Lung (tissue), 12 donors: ENCODE results near the gene PPP2R1B. TPM values are rescaled to one million over a fixed set of nuclear protein-coding genes. Genes with fewer than 3 reads are reported as not detected.
A peak's percentile ranks its signal among the peaks of the same experiment; 100 is the strongest.

Source experiments
- ATAC-seq: fragments of 200-7000 bp; cut with Tn5 transposase; one replicate; pipeline ENCODE4 v1.9.1; 2020; ENCODE audit warnings: moderate number of reproducible peaks; ENCODE audit not compliant: insufficient read depth, low FRiP score
- DNase-seq, 3 donors: peaks; one replicate each; pipeline ENCODE4 v3.0.0-alpha.2; 2013 to 2017
- H3K27ac ChIP-seq, 2 donors: one replicate each; pipeline ENCODE4 v1.5.1; 2013; ENCODE audit warnings: mild to moderate bottlenecking in 2 of 2, moderate library complexity in 2 of 2, control low read depth in 1 of 2, inconsistent platforms in 1 of 2, low read depth in 1 of 2, low read length in 1 of 2
- H3K27me3 ChIP-seq, 3 donors: one replicate each; pipeline ENCODE4 v1.5.1; 2013; ENCODE audit warnings: low read length in 2 of 3; ENCODE audit not compliant: control insufficient read depth in 3 of 3, insufficient read depth in 3 of 3
- H3K36me3 ChIP-seq, 4 donors: one replicate each; pipeline ENCODE4 v1.5.1; 2013; ENCODE audit warnings: low read length in 4 of 4, mild to moderate bottlenecking in 1 of 4, moderate library complexity in 1 of 4; ENCODE audit not compliant: control insufficient read depth in 4 of 4, insufficient read depth in 4 of 4
- H3K4me1 ChIP-seq, 5 donors: one replicate each; pipeline ENCODE4 v1.5.1; 2013; ENCODE audit warnings: low read length in 5 of 5, mild to moderate bottlenecking in 2 of 5, moderate library complexity in 1 of 5; ENCODE audit not compliant: control insufficient read depth in 5 of 5, insufficient read depth in 5 of 5
- H3K4me3 ChIP-seq: one replicate; pipeline ENCODE4 v1.5.1; 2013; ENCODE audit warnings: mild to moderate bottlenecking, control low read depth, moderate library complexity
- H3K9ac ChIP-seq, 2 donors: one replicate each; pipeline ENCODE4 v1.5.1; 2013; ENCODE audit warnings: low read length in 2 of 2, control low read depth in 1 of 2; ENCODE audit not compliant: insufficient read depth in 1 of 2
- H3K9me3 ChIP-seq, 4 donors: one replicate each; pipeline ENCODE4 v1.5.1; 2013; ENCODE audit warnings: low read length in 3 of 4, mild to moderate bottlenecking in 1 of 4, moderate library complexity in 1 of 4; ENCODE audit not compliant: control insufficient read depth in 4 of 4, insufficient read depth in 3 of 4
- CTCF ChIP-seq: IDR thresholded peaks from 2 replicates; pipeline ENCODE4 v1.5.1; 2012; ENCODE audit warnings: mild to moderate bottlenecking; ENCODE audit errors: control extremely low read depth, extremely low read depth
- WGBS, 2 donors: extraction: QIAGEN DNeasy Blood & Tissue Kit; methylation state at CpG; one replicate each; pipeline ENCODE4 v1.1.7; 2013; 5-methylcytosine and 5-hydroxymethylcytosine counted together
- polyA plus RNA-seq, 2 donors: library from polyadenylated mRNA; stranded (reverse); fragments of 200-250 nt; gene quantifications; one replicate each; pipeline ENCODE4 v1.2.1, GENCODE V29; 2013
- total RNA-seq, 2 donors: library from RNA; depleted of rRNA in 1 of 2; stranded (reverse); fragments of >200 nt in 1 of 2; gene quantifications; one replicate each; pipeline ENCODE4 v1.2.1, GENCODE V29; 2014 to 2021
- donor health status: control.
- donor health status: control.
- donor health status: Bipolar disorder and iron deficiency.
- donor health status: healthy.
- donor health status: DM: yes; HTN: yes; CAD: no.

PPP2R1B gene
- total and polyA plus RNA-seq, 4 donors, result 8.3 to 71.5 (median 20.4) TPM

DNA sequence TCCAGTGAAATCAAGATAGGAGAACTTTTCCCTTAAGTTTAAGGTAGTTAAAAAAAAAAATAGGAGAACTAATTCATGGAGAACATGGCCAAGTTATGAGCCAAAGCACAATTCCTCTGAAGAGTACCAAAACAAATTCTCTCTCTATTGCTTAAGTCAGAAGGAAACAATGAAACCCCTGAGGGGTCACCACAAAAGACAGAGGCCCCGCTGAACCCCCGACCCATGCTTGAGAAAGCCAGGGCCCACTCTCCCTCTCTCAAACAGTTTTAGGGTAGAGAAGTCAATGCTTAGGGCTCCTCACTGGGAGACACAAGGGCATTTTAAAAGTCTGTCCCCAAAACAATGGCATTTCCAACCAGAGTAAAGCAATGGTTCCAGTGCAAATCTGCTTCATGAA is 26.9 kb downstream of the PPP2R1B start:
- Histone ChIP-seq H3K27me3 (no peaks in the 10 kb centered on the region), H3K4me3 (no peak overlapping the region), H3K4me1 (peaks cover 11 to 44% (median 25%) of the 10 kb centered on the region in 5 donors), H3K9me3 (no peaks in the 10 kb centered on the region), H3K9ac (no peak overlapping the region), H3K27ac (no peak overlapping the region), H3K36me3 (peaks cover 10 to 31% (median 19%) of the 10 kb centered on the region in 4 donors)
- ATAC-seq (no peak), DNase-seq (no peak)
- no peak for TF ChIP-seq CTCF
- WGBS, 2 donors, result 66 to 89% methylated on average over 2 of the region's 2 CpGs

DNA sequence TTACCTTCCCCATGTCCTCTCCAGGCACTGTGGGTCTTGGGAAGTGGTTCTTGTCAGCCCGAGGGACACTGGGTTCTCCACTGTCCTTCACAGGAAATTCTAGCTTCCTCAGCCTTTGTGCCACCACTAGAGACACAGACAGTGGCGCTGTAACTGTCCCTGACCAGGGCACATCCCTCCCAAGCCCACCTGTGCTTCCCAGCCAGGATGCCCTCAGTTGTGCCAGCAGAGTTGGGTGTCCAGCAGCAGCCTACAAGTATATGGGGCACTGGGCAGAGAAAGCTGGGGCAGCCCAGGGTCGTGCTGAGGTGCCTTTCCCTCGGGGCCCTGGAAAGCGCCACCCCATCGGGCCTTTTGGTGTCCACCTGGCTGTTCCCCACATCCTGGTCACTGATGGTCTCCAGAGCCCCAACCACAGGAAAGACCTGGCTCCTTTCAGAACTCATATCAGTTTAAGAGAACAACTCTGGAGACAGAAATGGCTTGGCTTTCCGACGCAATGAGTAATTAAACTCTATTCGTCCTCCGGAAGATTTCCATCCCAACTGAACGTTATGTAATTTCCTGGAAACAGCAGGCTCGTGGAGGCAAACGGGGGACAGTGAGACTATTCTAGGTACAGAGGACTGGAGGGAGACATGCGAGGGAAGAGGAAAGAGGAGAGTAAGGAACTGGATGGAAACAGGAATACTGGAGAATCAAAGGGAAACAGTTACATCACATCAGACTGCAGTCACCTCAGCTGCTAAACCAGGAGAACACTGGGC is 28.6 kb downstream of the PPP2R1B start:
- WGBS, 2 donors, result 44 to 58% methylated on average over 14 of the region's 14 CpGs
- Histone ChIP-seq H3K4me1 (peaks cover 8 to 61% (median 36%) of the 10 kb centered on the region in 5 donors), H3K27ac (peak overlapping the region; percentile 91 to 95), H3K36me3 (peaks cover 6 to 23% (median 17%) of the 10 kb centered on the region in 4 donors), H3K4me3 (no peak overlapping the region), H3K9me3 (no peaks in the 10 kb centered on the region), H3K9ac (peak overlapping the region in 1 of 2 donors; percentile 85), H3K27me3 (no peaks in the 10 kb centered on the region)
- peak in 2 of 3 donors; percentile 53 to 57 for DNase-seq
- no peak for ATAC-seq
- TF ChIP-seq CTCF, result no peak

DNA sequence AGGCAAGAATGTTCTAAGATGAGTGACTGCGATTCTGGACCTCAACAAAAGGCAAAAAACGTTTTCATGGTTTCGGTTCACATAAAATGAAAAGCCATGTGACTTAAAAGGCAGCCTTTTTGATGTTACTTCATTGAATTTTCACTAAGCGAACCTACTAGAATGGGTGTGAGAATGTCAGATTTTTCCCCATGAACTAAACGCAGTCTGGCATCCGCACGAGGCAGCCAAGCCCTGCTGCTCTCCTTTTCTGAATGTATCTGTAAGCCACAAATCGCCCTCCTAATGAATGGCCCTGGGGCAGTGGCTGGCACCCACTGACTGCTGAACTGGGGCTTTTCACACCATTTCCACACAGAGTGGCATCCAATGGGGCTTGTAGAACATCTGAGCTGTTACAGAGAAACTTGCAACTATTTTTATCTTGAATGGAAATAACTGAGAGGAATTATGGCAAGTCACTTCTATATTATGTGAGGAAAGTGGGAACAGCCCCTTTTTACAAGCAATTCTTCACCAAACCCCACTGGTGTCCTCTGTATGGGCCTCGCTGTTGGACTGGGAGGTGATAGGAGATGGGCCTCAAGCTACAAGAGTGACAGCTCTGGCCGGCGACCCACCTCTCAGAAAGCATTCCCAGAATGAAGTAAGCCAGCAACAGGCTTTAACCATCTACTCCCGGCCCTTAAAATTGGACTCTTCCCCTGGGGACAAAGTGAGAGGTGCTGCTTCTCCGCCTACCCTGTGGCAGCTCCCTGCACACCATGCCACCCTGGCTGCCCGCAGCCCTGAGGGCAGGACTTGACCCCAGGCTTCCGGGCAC is 29.4 kb downstream of the PPP2R1B start:
- peak overlapping the region; percentile 91 to 97 for H3K27ac ChIP-seq
- DNase-seq (peak in 2 of 3 donors; percentile 54 to 57), ATAC-seq (no peak)
- H3K27me3 ChIP-seq, result no peaks in the 10 kb centered on the region
- 79 to 84% methylated on average over 15 of the region's 15 CpGs for WGBS, 2 donors
- no peaks in the 10 kb centered on the region for H3K9me3 ChIP-seq
- no peak for TF ChIP-seq CTCF
- H3K4me1 ChIP-seq, result peaks cover 8 to 63% (median 37%) of the 10 kb centered on the region in 5 donors
- peaks cover 7 to 19% (median 13%) of the 10 kb centered on the region in 4 donors for H3K36me3 ChIP-seq
- peak overlapping the region; percentile 69 to 85 for H3K9ac ChIP-seq
- H3K4me3 ChIP-seq, result no peak overlapping the region
